ENCODE results near the gene SLC9A8. TPM values are rescaled to one million over a fixed set of nuclear protein-coding genes. Genes with fewer than 3 reads are reported as not detected.

SLC9A8 gene
- total RNA-seq, 1 experiment from 2014 or later = 7.5 TPM

- Histone ChIP-seq H3K4me1 (ENCODE audit: insufficient read depth, low read length) (no peaks in the 10 kb centered on the region), H4K20me1 (ENCODE audit: control insufficient read depth, insufficient read depth, insufficient read length) (no peaks in the 10 kb centered on the region), H3K27me3 (ENCODE audit: insufficient read depth, low read length) (no peaks in the 10 kb centered on the region), H3T11ph (ENCODE audit: low read length) (no peak overlapping the region), H3K79me2 (ENCODE audit: insufficient read depth, low read length) (no peaks in the 10 kb centered on the region), H4K8ac (replicated peaks; ENCODE audit: insufficient read length, low read depth, low read length) (no peak overlapping the region), H3K14ac (ENCODE audit: insufficient read depth, low read length) (no peak overlapping the region), H2AFZ (ENCODE audit: low read length) (no peak overlapping the region), H2BK12ac (ENCODE audit: insufficient read length, low read depth, low read length) (no peak overlapping the region), H3K9me3 (ENCODE audit: control insufficient read depth, low read depth, low read length) (no peaks in the 10 kb centered on the region), H3K23me2 (ENCODE audit: insufficient read length, low read depth, low read length, poor library complexity, severe bottlenecking) (no peaks in the 10 kb centered on the region), H2BK5ac (ENCODE audit: insufficient read length, low read length) (no peak overlapping the region), H2AK5ac (ENCODE audit: insufficient read length, low read length) (no peak overlapping the region), H3K56ac (ENCODE audit: insufficient read length, low read depth, low read length) (no peak overlapping the region), H3K79me1 (ENCODE audit: insufficient read depth, low read depth, low read length, poor library complexity, severe bottlenecking) (no peaks in the 10 kb centered on the region), H3K4ac (ENCODE audit: low read depth, low read length) (no peak overlapping the region), H3K4me2 (ENCODE audit: insufficient read depth, insufficient read length, low read length) (no peak overlapping the region), H4K5ac (ENCODE audit: insufficient read length, low read depth, low read length) (no peak overlapping the region), H3K23ac (ENCODE audit: insufficient read length, low read depth, low read length) (no peak overlapping the region), H2BK20ac (ENCODE audit: low read depth, low read length, poor library complexity, severe bottlenecking) (no peak overlapping the region), H3K18ac (ENCODE audit: insufficient read length, low read depth, low read length) (no peak overlapping the region), H2BK15ac (ENCODE audit: low read depth, low read length) (no peak overlapping the region), H4K91ac (ENCODE audit: insufficient read length, low read depth, low read length) (no peak overlapping the region), H2BK120ac (ENCODE audit: low read depth, low read length, poor library complexity, severe bottlenecking) (no peak overlapping the region), H3K9ac (ENCODE audit: extremely low read depth, insufficient read length, low read length) (no peak overlapping the region), H3K27ac (ENCODE audit: insufficient read length, low read depth, low read length) (no peak overlapping the region)
- no CpG with 5 or more reads among the region's 6 CpGs for WGBS (ENCODE audit: extremely low coverage, insufficient read length, low lambda C conversion rate)
- Mint-ChIP-seq H3K9me3 (no peaks in the 10 kb centered on the region), H3K4me1 (peaks cover 21 to 22% of the 10 kb centered on the region in 2 experiments), H3K27me3 (ENCODE audit: low read depth) (no peaks in the 10 kb centered on the region; the same call in 1 of the 2 replicates), H3K27ac (no peak overlapping the region; a peak in 1 of 7 replicates), H3K4me3 (no peak overlapping the region), H3K36me3 (ENCODE audit: insufficient read depth in 1 of 3, low read depth in 3 of 3) (peaks cover 0 to 2% (median 0%) of the 10 kb centered on the region in 3 experiments; a peak in 3 of 7 replicates)
- DNase-seq = no peak
- TF ChIP-seq CTCF (conservative IDR thresholded peaks at IDR 0.05) = no peak
Measured at GRCh38 chr20:49862607-49863200, 50.1 kb downstream of the SLC9A8 start.

Data from H9 (cell line).